Measurements from ENCODE around the gene CCK.

CCK gene

DNA sequence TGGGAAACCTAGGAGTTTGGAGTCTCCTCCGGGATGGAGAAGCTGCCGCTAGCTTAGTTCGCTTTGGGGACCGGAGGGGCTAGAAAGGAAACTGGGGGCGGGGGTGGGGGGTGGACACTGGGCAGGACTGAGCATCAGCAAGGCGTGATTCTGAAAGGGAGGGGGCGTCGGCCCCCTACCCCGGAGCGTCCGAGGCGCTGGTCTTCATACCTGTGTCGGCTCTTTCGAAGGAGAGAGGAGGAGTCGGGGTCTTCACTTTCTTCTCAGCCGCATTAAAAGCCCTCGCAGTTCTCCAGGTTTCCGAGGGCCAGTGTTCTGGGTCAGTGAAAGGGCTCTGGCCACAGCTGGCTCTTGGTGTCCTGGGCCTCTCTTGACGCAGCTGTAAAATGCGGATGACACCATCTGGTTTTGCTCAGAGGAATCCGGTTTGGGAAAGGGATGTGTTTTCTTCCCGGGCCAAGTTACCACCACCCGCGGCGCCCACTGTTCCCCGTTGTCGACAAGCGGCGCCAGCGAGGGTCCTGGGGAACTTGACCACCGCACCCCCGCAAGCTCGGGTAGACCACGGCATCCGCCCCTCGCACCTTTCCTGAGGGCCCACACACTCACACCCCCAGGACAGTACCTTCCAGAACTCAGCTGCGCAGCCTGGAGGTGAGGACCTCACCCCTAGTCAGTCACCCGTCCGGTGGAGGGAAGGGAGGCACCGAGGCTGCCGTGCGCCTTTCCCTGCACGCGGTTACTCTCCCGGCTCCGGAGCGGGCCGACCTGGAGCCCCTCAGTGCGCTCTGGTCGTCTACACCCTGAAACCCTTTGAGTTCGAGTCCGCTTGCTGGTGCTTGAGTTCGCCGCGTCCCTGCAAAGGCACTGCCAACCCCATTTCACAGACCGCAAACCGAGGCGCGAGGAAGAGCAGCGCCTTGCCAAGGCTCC is 660 bp downstream of the CCK start:
- DNase-seq, result no peak

GRCh38 chr3:42264399-42265058 is 1.5 kb downstream of the CCK start:
- no peak for DNase-seq

- no peak for DNase-seq
Observed at GRCh38 chr3:42263354-42264346, 2.3 kb downstream of the CCK start.

DNA sequence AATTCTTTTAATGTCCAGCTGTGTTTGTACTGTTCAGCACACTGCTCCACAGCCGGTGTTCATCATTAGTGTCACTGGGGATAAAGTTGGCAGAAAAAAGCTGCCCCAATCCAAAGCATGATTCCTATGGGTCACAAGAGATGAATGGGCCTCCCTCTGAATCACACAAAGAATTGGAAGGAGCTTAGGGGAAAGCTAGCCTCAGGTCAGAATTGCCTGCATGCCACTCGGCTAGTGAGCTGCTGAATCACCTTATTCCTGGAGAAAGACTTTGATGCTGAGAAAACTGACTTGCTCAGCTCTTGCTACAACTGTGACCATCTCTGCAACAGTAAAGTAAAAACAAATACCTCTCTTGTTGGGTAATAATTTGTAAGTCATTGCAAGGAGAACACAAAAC is 3.5 kb downstream of the CCK start:
- DNase-seq, result no peak

DNA sequence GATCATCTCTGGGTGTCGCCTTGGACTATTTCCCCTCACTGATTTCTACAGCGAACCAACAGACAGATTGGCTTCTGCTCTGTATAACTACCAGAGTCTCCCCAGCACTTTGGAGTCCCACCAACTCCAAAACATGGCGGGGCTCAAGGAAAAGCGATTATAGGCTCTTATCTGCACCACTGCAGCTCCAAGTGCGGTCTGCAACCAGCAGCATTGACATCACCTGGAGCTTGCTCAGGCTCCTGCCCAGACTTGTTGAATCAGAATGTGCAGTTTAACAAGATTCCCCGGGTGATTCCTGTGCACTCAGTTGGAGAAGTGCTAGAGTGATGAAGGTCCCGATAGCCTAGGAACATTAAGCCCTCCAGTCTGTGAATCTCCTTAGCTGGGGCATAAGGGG is 9.0 kb downstream of the CCK start:
- DNase-seq, result no peak

- DNase-seq, result no peak
Observed at GRCh38 chr3:42256135-42256819, 9.7 kb downstream of the CCK start.

DNA sequence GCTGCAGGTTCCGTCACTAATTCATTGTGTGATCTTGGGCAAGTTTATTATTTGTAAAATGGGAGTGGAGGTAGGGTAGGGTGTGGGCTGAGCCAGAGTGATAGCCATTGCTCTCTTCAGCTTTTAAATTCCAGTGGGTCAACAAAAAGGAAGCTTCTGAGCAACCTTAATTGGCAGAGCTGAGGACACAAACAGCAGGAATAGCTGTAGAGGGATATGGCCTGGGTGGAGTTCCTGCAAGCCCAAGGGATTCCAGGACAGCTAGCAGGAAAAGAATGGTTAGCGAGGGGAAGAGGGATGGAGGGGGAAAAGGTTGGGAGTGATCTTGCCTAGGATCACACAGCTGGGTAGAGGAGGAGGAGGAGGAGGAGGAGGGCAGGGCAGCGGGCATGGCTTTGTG is 11.4 kb downstream of the CCK start:
- no peak for DNase-seq

DNA sequence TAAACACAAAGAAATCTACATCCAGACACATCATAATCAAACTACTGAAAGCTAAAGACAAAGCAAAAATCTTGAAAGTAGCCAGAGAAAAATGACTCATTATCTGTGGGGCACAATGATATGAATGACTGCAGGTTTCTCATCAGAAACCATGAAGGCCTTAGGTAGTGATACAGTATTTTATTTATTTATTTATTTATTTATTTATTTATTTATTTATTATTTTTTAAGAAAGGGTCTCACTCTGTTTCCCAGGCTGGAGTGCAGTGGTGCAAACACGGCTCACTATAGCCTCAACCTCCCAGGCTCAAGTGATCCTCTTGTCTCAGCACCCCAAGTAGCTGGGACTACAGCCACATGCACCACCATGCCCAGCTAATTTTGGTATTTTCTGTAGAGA is 15.2 kb downstream of the CCK start:
- DNase-seq, result no peak

DNA sequence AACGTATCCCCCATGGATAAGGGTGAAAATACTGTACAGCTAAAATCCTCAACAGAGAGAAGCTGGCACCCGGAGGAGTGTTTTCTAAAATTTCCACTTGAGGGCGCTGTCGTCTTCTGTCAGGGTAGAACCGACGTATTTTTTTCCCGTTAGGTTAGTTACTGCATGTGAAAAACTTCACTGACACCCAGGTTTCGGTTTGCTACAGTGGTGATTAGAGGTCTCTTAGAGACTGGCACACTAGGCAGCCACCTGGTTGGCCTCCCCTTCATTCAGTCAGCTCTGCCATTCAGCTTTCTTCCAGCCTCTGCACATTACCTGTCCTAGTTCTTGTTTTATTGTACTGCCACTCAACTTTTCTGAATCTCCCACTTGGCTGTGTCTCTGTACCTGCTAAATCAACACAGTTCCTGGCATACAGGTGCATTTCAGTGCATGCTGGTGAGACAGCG is 18.4 kb downstream of the CCK start:
- DNase-seq, result peak; percentile 69

GRCh38 chr3:42246091-42246490 is 19.9 kb downstream of the CCK start:
- DNase-seq, result no peak

- no peak for DNase-seq
Observed at GRCh38 chr3:42236611-42237010, 29.4 kb downstream of the CCK start.

DNA sequence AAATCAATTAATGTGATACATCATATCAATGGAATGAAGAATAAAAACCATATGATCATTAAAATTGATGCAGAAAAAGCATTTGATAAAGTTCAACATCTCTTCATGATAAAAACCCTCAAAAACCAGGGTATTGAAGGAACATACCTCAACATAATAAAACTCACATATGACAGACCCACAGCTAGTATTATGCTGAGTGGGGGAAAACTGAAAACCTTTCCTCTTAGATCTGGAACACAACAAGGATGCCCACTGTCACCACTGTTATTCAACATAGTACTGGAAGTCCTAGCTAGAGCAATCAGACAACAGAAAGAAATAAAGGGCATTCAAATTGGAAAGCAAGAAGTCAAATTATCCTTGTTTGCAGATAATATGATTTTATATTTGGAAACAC is 30.5 kb downstream of the CCK start:
- DNase-seq, result no peak

DNA sequence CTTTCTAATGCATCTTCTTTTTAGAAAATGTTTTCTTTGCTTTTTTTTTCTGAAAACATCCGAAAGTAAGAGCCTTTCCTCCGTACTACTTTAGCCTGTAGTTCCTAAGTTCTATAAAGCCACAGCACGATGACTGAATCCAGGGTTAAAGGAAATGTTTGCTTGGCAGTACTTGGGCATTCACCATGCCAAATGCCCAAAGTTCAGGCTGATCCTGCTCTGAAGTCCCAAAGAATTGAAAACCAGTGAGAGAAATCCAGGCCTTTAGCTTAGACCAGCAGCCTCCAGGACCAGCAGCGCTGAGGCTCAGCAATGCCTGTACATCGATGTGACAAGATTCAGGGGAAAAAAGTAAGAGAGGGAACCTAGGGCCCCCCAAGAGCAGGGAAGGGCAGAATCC is 35.1 kb downstream of the CCK start:
- no peak for DNase-seq

GRCh38 chr3:42229942-42230688 is 35.9 kb downstream of the CCK start:
- no peak for DNase-seq

GRCh38 chr3:42229266-42229941 is 36.6 kb downstream of the CCK start:
- no peak for DNase-seq

GRCh38 chr3:42228796-42229195 is 37.2 kb downstream of the CCK start:
- DNase-seq, result no peak

DNA sequence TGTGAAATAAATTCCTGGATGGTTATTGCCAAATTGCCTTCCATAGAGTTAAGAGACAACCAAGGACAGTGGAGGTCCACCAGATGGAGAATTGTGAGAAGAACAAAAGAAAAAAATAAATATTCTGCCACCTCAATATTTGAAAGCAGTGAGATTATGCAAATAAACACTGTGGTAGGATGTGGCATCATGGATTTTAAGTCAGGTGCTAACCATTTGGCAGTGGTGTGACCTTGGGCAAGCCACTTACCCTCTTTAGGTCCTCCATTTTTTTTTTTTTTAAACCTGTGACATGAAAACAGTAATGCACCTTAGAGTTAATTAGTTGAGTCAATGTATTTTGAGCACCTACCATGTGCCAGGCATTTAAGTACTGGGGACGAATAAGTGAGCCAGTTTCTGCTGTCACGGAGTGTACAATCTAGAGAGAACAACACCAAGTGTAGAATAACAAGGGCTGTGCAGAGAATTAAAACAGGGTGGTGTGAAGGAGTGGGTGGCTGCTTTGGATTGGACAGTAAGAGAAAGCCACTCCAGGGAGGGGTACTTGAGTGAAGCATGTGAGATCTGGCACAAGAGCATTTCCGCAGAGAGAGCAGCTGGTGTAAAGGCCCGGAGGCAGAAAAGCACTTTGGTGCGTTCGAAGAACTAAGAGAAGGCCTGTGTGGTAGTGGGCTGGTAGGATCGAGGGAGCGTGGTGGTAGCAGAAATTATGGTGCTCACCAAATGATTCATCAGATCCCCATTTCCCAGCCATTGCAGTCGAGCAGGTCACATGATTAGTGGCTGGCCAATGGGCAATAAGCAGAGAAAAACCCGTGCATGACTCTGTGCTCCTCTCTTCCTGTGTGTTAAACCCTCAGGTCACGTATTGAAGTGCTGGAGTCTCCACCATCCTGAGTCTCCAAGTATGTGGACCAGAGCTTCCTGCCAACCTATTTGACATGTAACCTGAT is 39.2 kb downstream of the CCK start:
- DNase-seq, result no peak

DNA sequence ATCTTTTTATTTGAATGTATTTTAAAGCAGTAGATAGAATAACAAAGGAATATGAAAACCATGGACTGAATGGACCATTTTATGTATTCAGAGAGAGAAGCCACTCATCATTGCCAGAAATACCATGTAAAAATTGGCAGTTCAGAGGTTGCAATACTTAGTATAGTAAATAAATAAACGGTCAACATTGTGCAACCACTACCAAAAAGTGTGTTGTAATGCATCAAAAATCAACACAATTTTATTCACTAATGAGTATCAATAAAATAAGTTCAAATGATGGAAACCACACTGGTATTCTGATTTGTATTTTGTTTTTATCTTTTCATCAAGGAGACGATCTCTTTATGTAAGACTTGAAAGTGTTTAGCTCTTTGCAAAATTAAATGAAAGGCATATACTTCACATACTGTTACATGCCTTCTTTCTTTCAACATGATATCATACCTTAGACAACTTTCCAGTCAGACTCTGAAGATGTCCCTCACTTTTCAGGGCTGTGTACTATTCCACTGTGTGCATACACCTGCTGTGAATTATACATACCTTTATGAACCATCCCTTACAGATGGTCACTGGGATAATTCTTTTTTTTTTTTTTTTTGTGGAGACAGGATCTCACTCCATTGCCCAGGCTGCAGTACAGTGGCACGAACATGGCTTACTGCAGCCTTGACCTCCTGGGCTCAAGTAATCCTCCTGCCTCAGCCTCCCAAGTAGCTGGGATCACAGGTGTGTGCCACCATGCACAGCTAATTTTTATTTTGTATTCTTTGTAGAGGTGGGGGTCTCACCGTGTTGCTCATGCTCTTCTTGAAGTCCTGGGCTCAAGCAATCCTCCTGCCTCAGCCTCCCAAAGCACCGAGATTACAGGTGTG is 40.3 kb downstream of the CCK start:
- DNase-seq, result no peak
